CD4-positive, CD25-positive, alpha-beta regulatory T cell (primary cell): ENCODE results near the gene NCOA3. TPM values are rescaled to one million over a fixed set of nuclear protein-coding genes. Genes with fewer than 3 reads are reported as not detected.

Experiments
- ATAC-seq, 2 donors: fragments of 150-1000 bp; cut with Tn5 transposase; one replicate each; pipeline ENCODE4 v1.10.0; 2021; ENCODE audit warnings: low read depth in 2 of 2, moderate number of reproducible peaks in 2 of 2, moderate library complexity in 1 of 2
- DNase-seq, 3 donors: peaks; one replicate each; pipeline versions ENCODE4 v3.0.0 to v3.0.0-alpha.2; 2012 to 2022; ENCODE audit warnings: mixed read lengths in 1 of 3
- H3K27ac ChIP-seq: one replicate; pipeline ENCODE4 v1.7.0; 2013; ENCODE audit warnings: mild to moderate bottlenecking, low read length; ENCODE audit not compliant: insufficient read depth, poor library complexity, severe bottlenecking
- H3K27me3 ChIP-seq: one replicate; pipeline ENCODE4 v1.7.0; 2013; ENCODE audit warnings: low read length; ENCODE audit not compliant: control insufficient read depth, insufficient read depth
- H3K36me3 ChIP-seq: one replicate; pipeline ENCODE4 v1.7.0; 2013; ENCODE audit warnings: mild to moderate bottlenecking, low read length, moderate library complexity; ENCODE audit not compliant: control insufficient read depth, insufficient read depth
- H3K4me1 ChIP-seq: 2 replicates; pipeline ENCODE4 v1.7.0; 2013; ENCODE audit warnings: mild to moderate bottlenecking, low read length; ENCODE audit not compliant: insufficient read depth, control insufficient read depth, poor library complexity, severe bottlenecking
- H3K4me3 ChIP-seq: one replicate; pipeline ENCODE4 v1.7.0; 2013; ENCODE audit warnings: low read depth, mild to moderate bottlenecking, low read length, moderate library complexity
- H3K9me3 ChIP-seq, 2 experiments: 1 replicate in 1 of 2; 2 replicates in 1 of 2; pipeline ENCODE4 v1.7.0; 2013; ENCODE audit warnings: low read length in 2 of 2, mild to moderate bottlenecking in 1 of 2, moderate library complexity in 1 of 2; ENCODE audit not compliant: control insufficient read depth in 2 of 2
- H3K27ac Mint-ChIP-seq, 3 donors: one replicate each; pipeline ENCODE4 v1.8.0; 2020 to 2022; ENCODE audit warnings: mild to moderate bottlenecking in 3 of 3, mixed read lengths in 3 of 3, moderate library complexity in 2 of 3
- H3K27me3 Mint-ChIP-seq: one replicate; pipeline ENCODE4 v1.8.0; 2022; ENCODE audit warnings: mild to moderate bottlenecking, mixed read lengths
- H3K36me3 Mint-ChIP-seq: one replicate; pipeline ENCODE4 v1.8.0; 2020; ENCODE audit warnings: mixed read lengths
- H3K4me1 Mint-ChIP-seq, 4 donors: one replicate each; pipeline ENCODE4 v1.8.0; 2020 to 2022; ENCODE audit warnings: mixed read lengths in 4 of 4, mild to moderate bottlenecking in 1 of 4
- H3K4me3 Mint-ChIP-seq, 4 donors: one replicate each; pipeline ENCODE4 v1.8.0; 2020 to 2022; ENCODE audit warnings: mild to moderate bottlenecking in 4 of 4, mixed read lengths in 4 of 4, moderate library complexity in 3 of 4
- H3K9me3 Mint-ChIP-seq, 7 donors: one replicate each; pipeline ENCODE4 v1.8.0; 2020 to 2022; ENCODE audit warnings: mixed read lengths in 7 of 7, mild to moderate bottlenecking in 3 of 7, moderate library complexity in 2 of 7
- polyA plus RNA-seq, 4 donors: library from polyadenylated mRNA; unstranded; fragments of 300-500 nt; fragmentation: Illumina TruSeq; gene quantifications; one replicate each; pipeline ENCODE4 v1.2.3, GENCODE V29; 2021
- total RNA-seq: library from RNA; stranded (reverse); gene quantifications from one replicate; pipeline ENCODE4 v1.2.3, GENCODE V29; 2022

The NCOA3 gene
- total and polyA plus RNA-seq, 5 donors from 2014 or later: 21.4 to 86.6 (median 26.0) TPM

- Mint-ChIP-seq H3K27ac (no peak overlapping the region), H3K36me3 (no peaks in the 10 kb centered on the region), H3K9me3 (peaks cover 0 to 2% (median 0%) of the 10 kb centered on the region in 7 donors), H3K4me1 (no peaks in the 10 kb centered on the region), H3K4me3 (no peak overlapping the region), H3K27me3 (peaks cover 11% of the 10 kb centered on the region)
- Histone ChIP-seq H3K27me3 (no peaks in the 10 kb centered on the region), H3K36me3 (no peaks in the 10 kb centered on the region), H3K9me3 (no peaks in the 10 kb centered on the region), H3K4me3 (no peak overlapping the region), H3K27ac (no peak overlapping the region), H3K4me1 (no peaks in the 10 kb centered on the region)
- ATAC-seq (no peak), DNase-seq (no peak)
These were observed 182.8 kb downstream of the NCOA3 start for GRCh38 chr20:47684306-47685080.

GRCh38 chr20:47686545-47686944, 184.9 kb downstream of the NCOA3 start:
- ATAC-seq (no peak), DNase-seq (no peak)
- Mint-ChIP-seq H3K27ac (no peak overlapping the region), H3K36me3 (no peaks in the 10 kb centered on the region), H3K4me3 (no peak overlapping the region), H3K27me3 (peaks cover 7% of the 10 kb centered on the region), H3K9me3 (peaks cover 0 to 2% (median 0%) of the 10 kb centered on the region in 7 donors), H3K4me1 (no peaks in the 10 kb centered on the region)
- no peaks in the 10 kb centered on the region for H3K36me3 ChIP-seq
- H3K9me3 ChIP-seq: no peaks in the 10 kb centered on the region
- H3K4me1 ChIP-seq: no peaks in the 10 kb centered on the region
- H3K27ac ChIP-seq: no peak overlapping the region
- H3K27me3 ChIP-seq: no peaks in the 10 kb centered on the region
- no peak overlapping the region for H3K4me3 ChIP-seq

DNA sequence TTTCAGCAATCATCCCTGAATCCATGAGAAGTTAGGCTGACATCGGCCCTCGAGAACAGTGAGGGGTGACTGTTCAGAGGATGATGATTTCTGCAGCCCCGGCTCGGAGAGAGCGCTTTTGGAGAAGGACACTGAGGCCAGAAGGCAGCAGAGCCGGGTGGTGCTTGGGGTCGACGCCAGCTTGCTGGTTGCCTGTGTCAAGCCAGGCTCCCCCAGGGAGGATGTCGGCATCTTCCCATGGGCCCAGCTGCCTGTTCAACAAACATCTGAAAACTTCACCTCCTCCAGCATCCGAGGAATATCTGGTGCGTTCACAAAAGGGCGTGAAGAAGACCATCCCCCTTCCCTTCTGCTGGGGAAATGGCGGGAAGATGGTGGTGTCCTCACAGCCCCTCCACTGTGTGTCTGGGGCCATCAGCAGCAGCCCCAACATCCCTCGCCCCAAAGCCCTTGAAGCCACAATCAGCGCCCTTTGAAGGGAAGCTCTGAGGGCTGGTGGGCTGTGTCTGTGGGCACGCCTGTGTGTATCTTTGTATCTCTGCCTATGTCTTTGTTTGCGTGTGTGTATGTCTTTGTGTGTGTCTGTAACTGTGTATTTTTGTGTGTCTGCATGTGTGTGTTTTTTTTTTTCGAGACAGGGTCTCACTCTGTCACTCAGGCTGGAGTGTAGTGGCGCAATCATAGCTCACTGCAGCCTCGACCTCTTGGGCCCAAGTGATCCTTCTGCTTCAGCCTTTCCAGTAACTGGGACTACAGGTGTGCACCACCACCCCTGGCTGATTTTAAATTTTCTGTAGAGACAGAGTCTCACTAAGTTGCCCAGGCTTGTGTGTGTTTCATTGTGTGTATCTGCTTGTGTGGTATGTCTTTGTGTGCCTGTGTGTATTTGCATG, 185.7 kb downstream of the NCOA3 start:
- Mint-ChIP-seq H3K27ac (no peak overlapping the region), H3K36me3 (no peaks in the 10 kb centered on the region), H3K4me1 (no peaks in the 10 kb centered on the region), H3K9me3 (peaks cover 0 to 2% (median 0%) of the 10 kb centered on the region in 7 donors), H3K27me3 (peaks cover 7% of the 10 kb centered on the region), H3K4me3 (no peak overlapping the region)
- Histone ChIP-seq H3K27me3 (no peaks in the 10 kb centered on the region), H3K4me1 (no peaks in the 10 kb centered on the region), H3K36me3 (no peaks in the 10 kb centered on the region), H3K9me3 (no peaks in the 10 kb centered on the region), H3K27ac (no peak overlapping the region), H3K4me3 (no peak overlapping the region)
- no peak for ATAC-seq
- DNase-seq: no peak

GRCh38 chr20:47688385-47689381, 187.0 kb downstream of the NCOA3 start:
- Histone ChIP-seq H3K27me3 (no peaks in the 10 kb centered on the region), H3K4me3 (no peak overlapping the region), H3K4me1 (no peaks in the 10 kb centered on the region), H3K36me3 (no peaks in the 10 kb centered on the region), H3K27ac (no peak overlapping the region), H3K9me3 (no peaks in the 10 kb centered on the region)
- Mint-ChIP-seq H3K27ac (no peak overlapping the region), H3K36me3 (no peaks in the 10 kb centered on the region), H3K4me3 (no peak overlapping the region), H3K9me3 (peaks cover 0 to 2% (median 0%) of the 10 kb centered on the region in 7 donors), H3K27me3 (peaks cover 7% of the 10 kb centered on the region), H3K4me1 (no peaks in the 10 kb centered on the region)
- DNase-seq (no peak), ATAC-seq (no peak)

DNA sequence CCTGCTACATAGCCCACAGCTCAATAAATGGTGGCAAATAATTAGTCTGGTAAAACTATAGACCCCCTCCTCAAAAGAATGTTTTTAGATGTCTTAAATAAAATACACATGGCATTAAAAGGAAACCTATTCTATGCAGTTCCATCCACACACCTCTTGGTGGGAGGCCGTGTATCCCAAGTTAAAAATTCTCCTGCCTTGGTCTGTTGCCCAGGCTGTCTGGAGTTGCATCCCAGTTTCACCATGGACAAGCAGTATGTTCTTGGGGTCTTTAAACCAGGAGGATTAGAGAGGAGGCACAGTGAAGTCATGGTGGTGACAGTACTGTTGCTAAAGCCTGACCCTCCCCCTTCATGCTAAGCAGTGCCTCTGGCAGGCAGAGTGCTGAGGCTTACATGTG, 188.0 kb downstream of the NCOA3 start:
- no peaks in the 10 kb centered on the region for H3K4me1 ChIP-seq
- H3K27ac Mint-ChIP-seq: no peak overlapping the region
- no peak overlapping the region for H3K27ac ChIP-seq
- no peaks in the 10 kb centered on the region for H3K9me3 ChIP-seq
- no peaks in the 10 kb centered on the region for H3K27me3 ChIP-seq
- H3K36me3 ChIP-seq: no peaks in the 10 kb centered on the region
- no peak overlapping the region for H3K4me3 Mint-ChIP-seq
- peaks cover 0 to 2% (median 0%) of the 10 kb centered on the region in 7 donors for H3K9me3 Mint-ChIP-seq
- H3K4me3 ChIP-seq: no peak overlapping the region
- no peaks in the 10 kb centered on the region for H3K4me1 Mint-ChIP-seq
- no peak for DNase-seq
- H3K27me3 Mint-ChIP-seq: peaks cover 7% of the 10 kb centered on the region
- H3K36me3 Mint-ChIP-seq: no peaks in the 10 kb centered on the region
- ATAC-seq: no peak

GRCh38 chr20:47691625-47692024, 189.9 kb downstream of the NCOA3 start:
- Histone ChIP-seq H3K27ac (no peak overlapping the region), H3K4me1 (no peaks in the 10 kb centered on the region), H3K9me3 (no peaks in the 10 kb centered on the region), H3K4me3 (no peak overlapping the region), H3K36me3 (no peaks in the 10 kb centered on the region), H3K27me3 (no peaks in the 10 kb centered on the region)
- Mint-ChIP-seq H3K27me3 (peaks cover 7% of the 10 kb centered on the region), H3K4me3 (no peak overlapping the region), H3K9me3 (peaks cover 0 to 4% (median 0%) of the 10 kb centered on the region in 7 donors), H3K27ac (no peak overlapping the region), H3K4me1 (peaks cover 0 to 8% (median 5%) of the 10 kb centered on the region in 4 donors), H3K36me3 (no peaks in the 10 kb centered on the region)
- no peak for DNase-seq
- ATAC-seq: no peak
